Activated T-cell treated with anti-CD3 and anti-CD28 coated beads, Interleukin-2, amount 50 U/mL, for 1 hour (primary cell): ENCODE results near the gene DYNC1LI2.

ENCODE experiments used
- DNase-seq: peaks from one replicate; pipeline ENCODE4 v3.0.0-alpha.2; 2020

The DYNC1LI2 gene

DNA sequence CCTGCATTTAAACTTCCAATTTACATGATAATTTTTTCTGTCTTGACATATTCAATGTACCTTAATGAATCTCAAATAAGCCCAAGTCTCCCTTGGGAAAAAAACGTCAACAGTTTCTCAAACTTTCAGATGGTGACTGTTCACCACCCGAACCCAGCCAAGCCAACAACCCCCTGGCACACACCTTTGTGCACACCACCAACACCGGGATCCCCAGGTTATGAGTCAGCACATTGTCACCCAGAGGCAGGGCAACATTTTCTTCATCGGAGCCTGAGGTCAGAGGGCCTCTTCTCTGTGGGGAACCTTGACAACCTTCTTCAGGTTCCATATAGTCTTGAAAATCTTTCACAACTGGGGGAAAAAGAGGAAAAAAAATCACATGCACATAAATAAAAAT lies 15.5 kb downstream of the DYNC1LI2 start:
- DNase-seq: no peak

DNA sequence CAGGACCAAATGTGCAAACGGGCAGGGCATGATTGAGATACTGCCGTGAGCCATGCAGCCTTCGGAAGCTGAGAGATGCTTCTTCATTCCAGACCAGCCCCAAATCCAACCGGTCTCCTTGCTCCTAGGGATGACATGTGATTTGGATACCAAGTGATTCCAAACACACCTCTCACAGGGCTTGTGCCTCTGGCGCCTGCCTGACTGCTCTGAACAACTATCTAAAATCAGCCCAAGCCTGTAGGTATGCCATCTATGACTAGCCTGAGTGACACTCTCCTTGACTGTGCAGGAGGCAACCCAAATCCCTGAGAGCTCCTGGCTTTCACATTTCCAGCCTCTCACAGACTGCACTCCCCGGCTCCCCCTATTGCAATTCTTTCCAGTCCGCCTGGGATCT lies 20.3 kb downstream of the DYNC1LI2 start:
- no peak for DNase-seq

- no peak for DNase-seq
Observed at GRCh38 chr16:66728804-66729203, 22.6 kb downstream of the DYNC1LI2 start.

DNA sequence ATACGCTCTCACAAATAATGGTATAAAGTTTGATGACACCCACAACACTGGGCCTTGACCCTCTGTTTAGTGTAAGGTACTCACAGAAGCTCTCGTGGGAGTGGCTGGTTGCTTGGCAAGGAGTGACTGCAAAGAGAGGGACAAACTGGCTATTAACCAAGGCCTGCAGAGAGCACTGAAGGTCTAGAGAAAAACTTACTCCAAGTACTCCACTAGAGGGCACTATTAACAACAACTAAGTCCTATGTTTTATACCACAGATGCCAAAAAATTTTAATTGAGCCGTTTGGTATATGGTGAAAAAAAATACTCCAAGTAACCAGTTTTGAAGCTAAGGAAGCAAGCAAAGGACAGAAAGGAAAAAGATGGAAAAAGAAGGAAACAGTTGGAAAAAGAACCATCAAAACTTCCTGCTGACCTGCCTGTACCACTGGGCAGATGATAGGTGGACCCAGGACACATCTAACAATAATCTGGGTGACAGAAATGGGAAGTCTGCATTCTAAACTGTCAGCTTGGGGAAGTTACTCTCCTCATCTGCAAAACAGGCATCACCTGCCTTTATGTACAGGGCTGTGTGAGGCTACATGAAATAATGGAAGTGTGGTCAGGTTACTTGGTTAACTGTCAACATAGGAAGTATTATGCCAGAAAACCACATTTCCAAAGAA lies 23.2 kb downstream of the DYNC1LI2 start:
- peak; percentile 21 for DNase-seq

DNA sequence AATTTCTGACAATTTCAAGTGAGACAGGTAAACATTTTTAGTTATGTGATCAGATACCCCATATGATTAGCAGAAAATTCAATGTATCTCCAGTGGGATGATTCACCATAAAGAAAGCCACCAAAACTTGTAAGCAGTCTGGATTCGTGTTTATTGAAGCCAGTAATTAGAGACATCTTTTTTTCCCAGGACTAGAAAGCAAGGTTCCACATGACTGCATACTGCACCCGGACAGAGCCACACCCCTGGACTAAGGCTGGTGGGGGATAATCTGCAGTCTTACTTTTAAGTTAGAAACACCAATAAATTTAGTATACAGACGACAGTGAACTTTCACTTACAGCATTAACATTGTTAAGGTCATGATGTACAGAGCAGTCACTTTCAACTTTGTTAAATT lies 30.6 kb downstream of the DYNC1LI2 start:
- no peak for DNase-seq

GRCh38 chr16:66719246-66719645 lies 32.2 kb downstream of the DYNC1LI2 start:
- DNase-seq: no peak

DNA sequence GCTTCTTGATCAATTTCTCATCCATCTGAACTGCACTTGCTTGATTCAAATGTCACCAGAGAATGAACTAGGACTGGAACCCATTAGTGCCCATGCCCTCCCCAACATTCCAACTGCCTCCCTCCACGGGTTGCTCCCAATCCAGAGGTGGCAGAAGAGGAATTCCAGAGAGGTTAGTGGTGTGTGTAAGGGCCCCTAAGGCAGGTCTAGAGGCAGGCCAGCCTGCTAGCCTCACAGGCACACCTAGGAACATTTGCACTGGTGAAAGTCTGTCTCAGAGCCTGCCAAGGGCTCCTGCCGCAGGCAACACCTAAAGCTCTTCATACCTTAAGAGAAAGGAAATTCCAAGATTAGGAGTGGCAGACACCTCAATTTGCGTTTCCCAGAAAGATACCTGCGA lies 33.6 kb downstream of the DYNC1LI2 start:
- no peak for DNase-seq

GRCh38 chr16:66717112-66717675 lies 34.2 kb downstream of the DYNC1LI2 start:
- DNase-seq: no peak

DNA sequence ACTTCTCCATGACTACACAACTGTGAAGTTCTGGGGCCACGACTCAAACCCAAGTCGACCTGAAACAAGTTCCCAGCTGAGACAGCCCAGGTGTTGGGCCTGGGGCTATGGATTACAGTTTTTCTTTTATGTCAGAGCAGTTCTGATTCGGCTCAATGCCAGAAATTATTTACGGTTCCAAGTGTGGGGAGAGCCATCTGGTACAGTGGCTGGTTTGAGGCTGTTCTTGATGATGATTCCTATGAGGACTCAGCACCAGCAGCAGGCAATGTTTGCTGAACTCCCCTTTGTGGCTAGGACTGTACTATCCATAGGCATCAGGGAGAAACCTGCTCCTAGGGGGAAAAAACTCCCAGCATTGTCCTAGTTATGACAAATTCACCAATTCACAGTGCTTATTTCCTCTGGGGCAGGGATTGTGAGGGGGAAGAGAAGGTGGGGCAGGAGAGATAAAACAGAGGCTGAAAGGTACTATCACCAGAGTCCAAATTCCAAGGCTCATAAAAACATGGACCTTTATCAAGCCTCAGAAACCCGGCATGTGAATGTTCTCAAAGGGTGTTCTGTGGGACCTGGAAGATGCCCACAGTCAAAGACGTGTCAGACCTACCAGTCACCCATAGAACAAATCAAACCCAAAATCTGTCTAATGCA lies 36.6 kb downstream of the DYNC1LI2 start:
- DNase-seq: no peak

GRCh38 chr16:66714062-66714461 lies 37.3 kb downstream of the DYNC1LI2 start:
- DNase-seq: no peak

DNA sequence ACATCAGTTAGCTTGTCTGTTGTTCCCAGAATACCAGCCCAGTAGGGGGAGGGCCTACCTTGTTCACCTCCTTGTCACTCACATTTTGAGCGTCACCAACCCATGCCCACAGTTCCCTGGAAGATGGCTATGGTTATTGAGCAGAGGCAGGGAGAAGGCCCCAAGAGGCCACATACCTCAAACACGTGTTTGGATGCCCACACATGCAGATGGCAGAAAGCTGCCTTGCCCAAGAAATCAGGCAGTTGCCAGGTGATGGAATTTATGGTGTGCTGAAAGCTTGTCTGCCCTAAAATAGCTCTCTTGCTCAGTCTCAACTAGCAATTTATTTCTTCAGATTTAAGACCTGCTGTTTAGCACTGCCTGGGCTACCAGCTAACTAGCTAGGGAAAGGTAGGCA lies 38.3 kb downstream of the DYNC1LI2 start:
- no peak for DNase-seq

- DNase-seq: no peak
Observed at GRCh38 chr16:66712512-66712911, 38.9 kb downstream of the DYNC1LI2 start.

DNA sequence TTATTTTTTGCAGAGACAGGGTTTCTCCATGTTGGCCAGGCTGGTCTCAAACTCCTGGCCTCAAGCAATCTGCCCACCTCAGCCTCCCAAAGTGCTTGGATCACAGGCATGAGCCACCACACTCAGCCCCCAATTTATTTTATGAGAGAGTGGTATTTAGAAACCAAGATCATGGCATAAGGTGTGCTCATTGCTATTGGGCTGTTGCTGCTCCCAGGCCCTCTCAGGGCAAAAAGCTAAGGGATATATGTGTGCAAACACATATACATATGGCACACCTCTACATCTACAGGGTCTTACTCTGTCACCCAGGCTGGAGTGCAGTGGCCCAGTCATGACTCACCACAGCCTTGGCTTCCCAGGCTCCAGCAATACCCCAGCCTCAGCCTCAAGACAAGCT lies 39.8 kb downstream of the DYNC1LI2 start:
- no peak for DNase-seq

GRCh38 chr16:66706506-66706880 lies 44.9 kb downstream of the DYNC1LI2 start:
- no peak for DNase-seq

GRCh38 chr16:66705790-66706505 lies 45.5 kb downstream of the DYNC1LI2 start:
- DNase-seq: no peak

GRCh38 chr16:66703406-66704215 lies 47.8 kb downstream of the DYNC1LI2 start:
- no peak for DNase-seq

DNA sequence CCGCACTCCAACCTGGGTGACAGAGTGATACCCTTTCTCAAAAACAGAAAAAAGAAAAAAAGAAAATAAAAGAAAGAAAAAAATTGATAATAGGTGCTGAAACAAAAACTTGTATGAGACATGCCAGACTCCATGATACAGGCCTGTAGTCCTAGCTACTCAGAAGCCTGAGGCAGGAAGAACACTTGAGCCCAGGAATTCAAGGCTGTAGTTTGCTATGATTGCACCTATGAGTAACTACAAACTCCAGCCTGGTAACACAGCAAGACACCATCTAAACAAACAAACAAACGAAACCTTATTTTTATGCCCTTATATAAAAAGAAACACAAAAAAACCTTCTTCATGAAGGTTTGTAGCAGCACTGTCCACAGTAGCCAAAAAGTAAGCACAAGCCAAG lies 49.9 kb downstream of the DYNC1LI2 start:
- no peak for DNase-seq

DNA sequence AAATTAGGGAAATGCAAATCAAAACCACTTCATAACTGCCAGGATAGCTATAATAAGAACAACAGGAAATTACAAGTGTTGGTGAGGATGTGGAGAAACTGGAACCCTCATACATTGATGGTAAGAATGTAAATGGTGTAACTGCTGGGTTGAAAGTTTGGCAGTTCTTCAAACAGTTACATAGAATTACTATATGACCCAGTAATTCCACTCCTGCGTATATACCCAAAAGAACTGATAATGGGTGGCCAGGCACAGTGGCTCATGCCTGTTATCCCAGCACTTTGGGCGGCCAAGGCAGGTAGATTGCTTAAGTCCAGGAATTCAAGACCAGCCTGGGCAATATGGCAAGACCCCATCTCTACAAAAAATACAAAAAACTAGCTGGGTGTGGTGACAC lies 50.4 kb downstream of the DYNC1LI2 start:
- DNase-seq: no peak

- DNase-seq: no peak
Observed at GRCh38 chr16:66699898-66700297, 51.5 kb downstream of the DYNC1LI2 start.

GRCh38 chr16:66698046-66698445 lies 53.4 kb downstream of the DYNC1LI2 start:
- no peak for DNase-seq

- DNase-seq: peak; percentile 83
Observed at GRCh38 chr16:66696669-66697630, 54.5 kb downstream of the DYNC1LI2 start, which contains the start of gene CMTM4. Gene CMTM4, minus strand, starts transcription at chr16:66696743. Its CDS starts 218 bp downstream, at chr16:66696525.
